Calu3 (cell line): ENCODE measurements around the gene ENOX2. TPM values are rescaled to one million over a fixed set of nuclear protein-coding genes. Genes with fewer than 3 reads are reported as not detected.

Experiments used
- BruUV-seq: library from RNA; stranded (reverse); fragments of 400-500 nt; replicated peaks from 2 replicates; lab custom pipeline; 2021; lab: Mats Ljungman, UMichigan
- CTCF ChIA-PET: fragments of 300-600 bp; sonication (Branson Sonifier 250); formaldehyde crosslinking; loops from one replicate; lab custom pipeline; 2022; ENCODE audit warnings: antibody characterized with exemption; lab: Charles Lee
- DNase-seq: peaks from one replicate; pipeline ENCODE4 v3.0.0; 2022
- H3K27ac Mint-ChIP-seq: one replicate; pipeline ENCODE4 v1.8.0; 2022; ENCODE audit warnings: mixed read lengths; ENCODE audit not compliant: unreplicated experiment
- H3K27me3 Mint-ChIP-seq: one replicate; pipeline ENCODE4 v1.8.0; 2022; ENCODE audit warnings: mixed read lengths; ENCODE audit not compliant: unreplicated experiment
- H3K36me3 Mint-ChIP-seq: one replicate; pipeline ENCODE4 v1.8.0; 2022; ENCODE audit warnings: mild to moderate bottlenecking, moderate library complexity, mixed read lengths; ENCODE audit not compliant: insufficient read depth, unreplicated experiment
- H3K4me1 Mint-ChIP-seq: one replicate; pipeline ENCODE4 v1.8.0; 2022; ENCODE audit warnings: mild to moderate bottlenecking, low read depth, mixed read lengths; ENCODE audit not compliant: unreplicated experiment
- H3K4me3 Mint-ChIP-seq: one replicate; pipeline ENCODE4 v1.8.0; 2022; ENCODE audit warnings: mild to moderate bottlenecking, low read depth, moderate library complexity, mixed read lengths; ENCODE audit not compliant: unreplicated experiment
- H3K9me3 Mint-ChIP-seq: one replicate; pipeline ENCODE4 v1.8.0; 2022; ENCODE audit warnings: low read depth, mixed read lengths; ENCODE audit not compliant: unreplicated experiment
- intact Hi-C: fragments of 100-400 bp; cut with micrococcal nuclease; formaldehyde crosslinking; loops from one replicate; pipeline ENCODE4 v1.10.0; 2022; ENCODE audit not compliant: unreplicated experiment
- total RNA-seq: library from RNA; stranded (reverse); gene quantifications from 2 replicates; pipeline ENCODE4 v1.2.3, GENCODE V29; 2022
- TF ChIP-seq, protein P1 (sequence below): fragments of 200-600 bp; IDR thresholded peaks from one replicate; pipeline ENCODE4 v1.8.0; 2022; ENCODE audit warnings: antibody characterized with exemption; ENCODE audit not compliant: unreplicated experiment

ENOX2 gene
- total RNA-seq, 1 experiment from 2014 or later, result 23.4 TPM

GRCh38 chrX:130645955-130646583 lies 256.9 kb downstream of the ENOX2 start:
- Mint-ChIP-seq H3K4me3 (no peak overlapping the region), H3K4me1 (no peaks in the 10 kb centered on the region), H3K9me3 (no peaks in the 10 kb centered on the region), H3K36me3 (no peaks in the 10 kb centered on the region), H3K27me3 (no peaks in the 10 kb centered on the region), H3K27ac (no peak overlapping the region)
- BruUV-seq, result no TSS peak
- CTCF ChIA-PET, result no interaction called here
- TF ChIP-seq, protein P1, sequence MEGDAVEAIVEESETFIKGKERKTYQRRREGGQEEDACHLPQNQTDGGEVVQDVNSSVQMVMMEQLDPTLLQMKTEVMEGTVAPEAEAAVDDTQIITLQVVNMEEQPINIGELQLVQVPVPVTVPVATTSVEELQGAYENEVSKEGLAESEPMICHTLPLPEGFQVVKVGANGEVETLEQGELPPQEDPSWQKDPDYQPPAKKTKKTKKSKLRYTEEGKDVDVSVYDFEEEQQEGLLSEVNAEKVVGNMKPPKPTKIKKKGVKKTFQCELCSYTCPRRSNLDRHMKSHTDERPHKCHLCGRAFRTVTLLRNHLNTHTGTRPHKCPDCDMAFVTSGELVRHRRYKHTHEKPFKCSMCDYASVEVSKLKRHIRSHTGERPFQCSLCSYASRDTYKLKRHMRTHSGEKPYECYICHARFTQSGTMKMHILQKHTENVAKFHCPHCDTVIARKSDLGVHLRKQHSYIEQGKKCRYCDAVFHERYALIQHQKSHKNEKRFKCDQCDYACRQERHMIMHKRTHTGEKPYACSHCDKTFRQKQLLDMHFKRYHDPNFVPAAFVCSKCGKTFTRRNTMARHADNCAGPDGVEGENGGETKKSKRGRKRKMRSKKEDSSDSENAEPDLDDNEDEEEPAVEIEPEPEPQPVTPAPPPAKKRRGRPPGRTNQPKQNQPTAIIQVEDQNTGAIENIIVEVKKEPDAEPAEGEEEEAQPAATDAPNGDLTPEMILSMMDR, result no peak
- intact Hi-C loops, result no loop called here
- DNase-seq, result no peak

DNA sequence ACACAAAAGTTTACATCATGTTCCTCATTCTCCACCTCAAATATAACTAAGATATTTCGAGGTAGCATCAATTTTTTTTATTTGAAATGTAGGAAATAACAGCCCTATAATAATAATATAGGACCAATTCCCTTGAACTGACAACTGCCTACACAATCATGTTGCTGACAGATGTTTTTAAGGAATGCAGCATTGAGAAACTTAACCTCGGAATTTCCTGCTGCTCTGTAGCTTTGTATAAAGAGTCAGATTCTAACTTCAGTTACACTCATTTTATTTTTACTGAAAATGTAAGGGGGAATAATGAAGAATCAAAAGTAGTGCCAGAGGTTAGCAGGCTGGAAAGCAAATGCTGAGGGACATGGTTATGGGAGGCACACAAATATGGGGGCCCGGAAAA lies 265.4 kb downstream of the ENOX2 start:
- intact Hi-C loops, result no loop called here

GRCh38 chrX:130636277-130636676 lies 266.7 kb downstream of the ENOX2 start:
- H3K4me3 Mint-ChIP-seq, result no peak overlapping the region
- H3K27me3 Mint-ChIP-seq, result no peaks in the 10 kb centered on the region
- TF ChIP-seq, protein P1, result no peak
- DNase-seq, result no peak
- CTCF ChIA-PET, result no interaction called here
- BruUV-seq, result no TSS peak
- H3K36me3 Mint-ChIP-seq, result no peaks in the 10 kb centered on the region
- H3K4me1 Mint-ChIP-seq, result no peaks in the 10 kb centered on the region
- intact Hi-C loops, result no loop called here
- H3K9me3 Mint-ChIP-seq, result no peaks in the 10 kb centered on the region
- H3K27ac Mint-ChIP-seq, result no peak overlapping the region

More for the DNA sequence above, 265.4 kb downstream of the ENOX2 start:
- TF ChIP-seq, protein P1, result no peak
- CTCF ChIA-PET, result no interaction called here
- BruUV-seq, result no TSS peak
- Mint-ChIP-seq H3K27ac (no peak overlapping the region), H3K9me3 (no peaks in the 10 kb centered on the region), H3K4me1 (no peaks in the 10 kb centered on the region), H3K27me3 (no peaks in the 10 kb centered on the region), H3K4me3 (no peak overlapping the region), H3K36me3 (no peaks in the 10 kb centered on the region)
- no peak for DNase-seq

GRCh38 chrX:130631011-130631410 lies 272.0 kb downstream of the ENOX2 start:
- BruUV-seq, result no TSS peak
- no peak overlapping the region for H3K27ac Mint-ChIP-seq
- intact Hi-C loops, result no loop called here
- CTCF ChIA-PET, result interaction anchor here (0.6 kb wide), 1 partner anchor 310 kb away, joined by 4 read pairs; no protein-coding TSS in a partner anchor
- no peaks in the 10 kb centered on the region for H3K36me3 Mint-ChIP-seq
- H3K27me3 Mint-ChIP-seq, result no peaks in the 10 kb centered on the region
- no peaks in the 10 kb centered on the region for H3K4me1 Mint-ChIP-seq
- no peak overlapping the region for H3K4me3 Mint-ChIP-seq
- TF ChIP-seq, protein P1, result no peak
- no peak for DNase-seq
- no peaks in the 10 kb centered on the region for H3K9me3 Mint-ChIP-seq
